SHP77 treated with DMSO at 0.1 percent for 48 hours (cell line): ENCODE results near the gene ACSBG1.

ENCODE experiments used
- DNase-seq: peaks from one replicate; lab custom pipeline; 2025; lab: John Stamatoyannopoulos, UW

Gene ACSBG1

DNA sequence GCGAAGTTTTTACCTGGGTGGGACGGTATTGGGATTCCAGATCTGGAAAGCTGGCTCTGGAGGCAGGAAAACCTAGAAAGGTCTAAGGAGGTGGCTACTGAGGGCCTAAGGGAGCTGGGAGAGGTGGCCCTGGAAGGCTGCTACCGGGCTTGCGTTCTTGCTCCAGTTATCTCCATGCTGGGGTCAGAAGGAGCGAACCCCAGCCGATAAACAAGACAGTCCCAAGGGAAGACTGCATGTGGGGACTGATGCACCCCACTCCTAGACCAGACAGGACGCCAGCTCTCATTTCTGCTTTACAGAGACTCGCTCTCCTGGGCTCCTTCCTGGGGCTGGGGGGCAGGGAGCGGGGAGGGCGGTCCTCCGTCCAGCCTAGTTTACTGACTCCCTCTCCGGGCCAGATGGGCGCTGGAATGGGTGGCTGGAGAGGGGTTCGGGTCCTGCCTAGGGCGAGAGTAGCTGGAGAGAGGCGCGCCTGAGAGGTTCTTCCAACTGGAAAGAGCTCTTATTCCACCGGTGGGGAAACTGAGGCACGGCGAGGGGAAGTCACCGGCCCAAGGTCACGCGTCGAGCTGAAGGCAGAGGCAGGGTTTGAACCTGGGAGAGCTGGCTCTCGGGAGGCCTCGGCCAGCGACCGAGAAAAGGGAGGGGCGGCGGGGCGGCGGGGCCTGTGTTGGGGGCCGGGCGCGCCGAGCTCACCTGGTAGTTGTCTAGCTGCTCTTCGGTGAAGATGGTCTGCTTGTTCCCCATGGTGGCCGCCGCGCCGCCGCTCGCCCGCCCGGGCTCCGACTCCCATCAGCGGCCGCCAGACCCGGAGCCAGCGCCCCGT is 103.7 kb downstream of the ACSBG1 start:
- DNase-seq = no peak

- DNase-seq = no peak
Observed at GRCh38 chr15:78129751-78130287, 104.5 kb downstream of the ACSBG1 start.

DNA sequence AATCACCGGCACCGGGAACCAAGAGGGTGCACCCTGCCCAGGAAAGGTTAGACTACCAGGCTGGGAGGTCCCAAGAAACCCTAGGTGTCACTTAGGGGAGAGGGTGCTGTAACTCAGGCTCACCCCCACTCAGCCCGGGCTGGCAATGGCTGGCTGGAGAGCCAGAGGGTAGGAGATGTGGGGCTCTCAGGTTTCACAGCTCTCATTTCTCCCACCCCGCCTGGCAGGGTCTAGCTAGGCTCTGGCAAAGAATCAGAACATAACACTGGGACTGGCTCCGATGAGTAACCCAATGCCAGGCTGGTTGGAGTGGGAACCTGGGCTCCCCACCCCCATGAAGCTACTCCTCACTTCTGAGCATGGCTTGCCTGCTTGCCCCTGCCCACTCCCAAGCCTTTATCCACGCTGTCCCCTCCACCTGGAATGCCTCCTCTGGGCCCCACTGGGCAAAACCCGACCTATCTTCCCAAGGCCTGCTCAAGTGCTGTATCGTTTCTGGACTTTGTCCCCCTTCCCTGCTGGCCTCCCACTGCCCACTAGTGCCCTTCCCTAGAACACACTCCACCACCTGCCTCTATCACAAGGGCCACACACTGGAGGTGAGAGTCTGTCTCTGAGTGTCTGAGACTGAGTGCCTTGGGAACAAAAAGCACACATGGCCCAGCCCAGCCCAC is 105.2 kb downstream of the ACSBG1 start:
- DNase-seq = no peak

DNA sequence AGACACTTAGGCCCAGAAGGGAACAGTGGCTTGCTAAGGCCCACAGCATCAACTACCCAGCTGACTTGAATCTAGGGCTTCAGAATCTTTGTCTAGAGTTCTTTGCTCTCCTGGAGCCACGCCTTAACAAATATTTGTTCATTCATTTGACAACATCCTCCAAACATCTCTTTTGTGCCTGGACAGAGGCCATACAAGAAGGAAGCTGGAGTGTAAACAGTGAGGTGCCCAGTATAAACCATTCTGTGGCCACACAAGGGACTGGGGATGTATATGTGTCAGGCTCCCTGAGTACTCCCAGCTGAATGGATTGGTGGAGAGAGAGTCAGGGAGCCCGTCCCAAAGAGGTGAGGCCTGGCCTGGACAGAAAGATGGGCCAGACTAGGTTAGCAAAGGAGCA is 106.5 kb downstream of the ACSBG1 start:
- DNase-seq = no peak

- no peak for DNase-seq
Observed at GRCh38 chr15:78125267-78125666, 109.1 kb downstream of the ACSBG1 start.

DNA sequence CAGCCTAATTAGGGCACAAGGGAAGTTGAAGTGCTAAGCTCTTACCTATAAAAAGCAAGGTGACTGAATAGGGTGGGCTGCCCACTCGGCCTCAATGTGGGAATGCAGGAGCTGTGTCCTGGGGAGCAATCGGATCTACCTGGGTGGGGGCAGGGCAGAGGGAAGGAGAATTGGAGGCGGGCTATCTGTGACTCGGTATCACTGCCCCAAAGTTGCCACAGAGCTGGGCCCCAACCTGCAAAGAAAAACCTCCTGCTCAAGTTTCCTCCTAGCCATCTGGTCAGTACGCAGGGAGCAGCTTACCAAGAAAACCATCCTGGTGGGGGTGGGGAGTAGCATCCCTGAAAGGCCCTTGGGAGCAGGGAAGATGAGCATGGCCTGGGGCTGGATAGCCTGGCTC is 113.8 kb downstream of the ACSBG1 start:
- no peak for DNase-seq
